Glomerular endothelial cell (primary cell): ENCODE measurements around the gene IRF2BP2. TPM values are rescaled to one million over a fixed set of nuclear protein-coding genes. Genes with fewer than 3 reads are reported as not detected.

Experiments
- DNase-seq: peaks from one replicate; pipeline ENCODE4 v3.0.0-alpha.2; 2011; ENCODE audit warnings: low read depth, low spot score; ENCODE audit errors: extremely low read depth
- total RNA-seq: library from RNA; depleted of rRNA; stranded (reverse); fragments of >200 nt; gene quantifications from 2 replicates; pipeline ENCODE4 v1.2.3, GENCODE V29; 2015

The IRF2BP2 gene
- total RNA-seq, 1 donor from 2014 or later: 105 TPM

DNA sequence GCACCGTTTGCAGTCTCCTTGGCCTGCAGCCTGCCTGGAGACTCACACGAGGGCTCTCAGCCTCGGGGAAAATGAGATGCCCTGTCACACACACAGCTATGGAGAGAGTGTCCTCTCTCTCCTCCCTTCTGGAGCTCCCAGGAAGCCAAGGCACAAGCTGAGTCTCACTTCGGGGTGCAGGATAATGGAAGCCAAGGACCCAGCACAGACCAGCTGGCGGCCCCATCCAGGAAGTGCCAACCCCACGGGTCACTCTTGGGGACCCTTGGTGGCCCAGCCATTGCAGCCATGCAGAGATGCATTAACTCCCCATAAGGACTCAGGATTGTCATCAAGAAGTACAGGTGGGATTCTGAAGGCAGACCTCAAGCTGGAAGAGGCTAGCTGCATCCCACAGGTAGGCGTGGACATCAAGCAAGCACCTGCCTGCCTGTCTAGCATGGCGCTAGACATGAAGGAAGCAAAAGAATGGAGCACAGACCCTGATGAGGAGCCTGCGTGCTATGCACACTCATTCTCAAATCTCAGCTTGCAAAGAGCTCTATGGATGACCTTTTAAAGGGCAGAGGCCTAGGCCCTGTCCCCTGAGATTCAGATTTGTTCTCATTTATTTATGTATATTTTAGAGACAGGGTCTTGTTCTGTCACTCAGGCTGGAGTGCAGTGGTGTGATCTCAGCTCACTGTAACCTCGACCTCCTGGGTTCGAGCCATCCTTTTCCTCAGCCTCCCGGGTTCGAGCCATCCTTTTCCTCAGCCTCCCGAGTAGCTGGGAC, 49.9 kb downstream of the IRF2BP2 start:
- DNase-seq: no peak

DNA sequence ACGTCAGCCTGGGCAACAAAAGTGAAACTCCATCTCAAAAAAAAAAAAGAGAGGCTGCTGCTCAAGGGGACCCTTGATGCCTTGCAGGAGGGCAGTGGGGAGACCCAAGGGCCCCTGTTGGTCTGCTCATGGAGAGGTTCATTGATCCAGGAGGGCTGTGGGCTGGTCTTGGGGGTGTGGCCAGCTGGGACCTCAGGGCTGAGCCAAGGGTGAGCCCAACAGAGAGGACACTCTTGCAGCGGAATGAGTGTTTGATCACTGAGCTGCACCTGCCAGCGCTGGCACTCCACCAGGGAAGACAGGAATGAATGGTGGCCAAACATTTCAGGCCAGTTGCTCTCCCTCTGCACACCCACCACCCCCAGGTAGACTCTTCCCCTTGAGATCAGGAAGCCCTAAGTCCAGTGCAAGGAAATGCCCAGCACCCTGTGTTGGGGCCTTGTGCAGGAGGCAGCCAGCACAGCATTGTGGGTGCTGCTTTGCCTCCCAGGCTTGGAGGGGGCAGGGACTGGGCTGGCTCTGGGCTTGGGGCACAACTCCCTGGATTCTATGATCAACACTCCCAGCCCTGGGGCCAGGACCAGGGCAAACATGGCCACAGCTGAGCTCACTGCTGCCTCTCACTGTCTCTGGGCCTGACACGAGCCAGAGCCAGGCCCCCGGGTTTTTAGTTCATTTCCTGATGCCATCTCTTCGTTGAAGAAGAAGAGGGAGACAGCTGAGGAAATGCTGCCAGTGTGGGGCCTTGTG, 50.7 kb downstream of the IRF2BP2 start:
- no peak for DNase-seq

DNA sequence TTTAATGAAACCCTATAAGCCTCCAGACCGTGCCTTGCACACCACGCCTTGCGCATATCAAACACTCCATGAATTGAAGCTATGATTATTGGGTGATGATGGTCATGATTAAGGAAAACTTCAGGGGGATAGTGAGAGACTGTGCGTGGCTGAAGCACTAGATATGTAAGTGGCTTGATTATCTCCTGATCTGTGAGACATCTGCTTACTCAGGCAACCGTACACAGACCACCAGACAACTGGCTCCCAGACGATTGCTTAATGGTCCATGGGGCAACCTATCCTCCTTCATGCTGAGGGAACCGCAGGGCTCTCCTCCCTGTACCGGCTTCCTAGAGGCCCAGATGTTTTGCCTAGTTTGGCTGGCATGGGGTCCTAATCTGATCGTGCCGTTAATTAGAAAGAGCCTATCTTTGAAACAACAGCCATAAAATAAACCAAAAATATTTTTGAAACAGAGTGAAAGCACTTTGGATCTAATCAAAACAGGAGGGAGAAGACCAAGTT, 51.6 kb downstream of the IRF2BP2 start:
- no peak for DNase-seq

DNA sequence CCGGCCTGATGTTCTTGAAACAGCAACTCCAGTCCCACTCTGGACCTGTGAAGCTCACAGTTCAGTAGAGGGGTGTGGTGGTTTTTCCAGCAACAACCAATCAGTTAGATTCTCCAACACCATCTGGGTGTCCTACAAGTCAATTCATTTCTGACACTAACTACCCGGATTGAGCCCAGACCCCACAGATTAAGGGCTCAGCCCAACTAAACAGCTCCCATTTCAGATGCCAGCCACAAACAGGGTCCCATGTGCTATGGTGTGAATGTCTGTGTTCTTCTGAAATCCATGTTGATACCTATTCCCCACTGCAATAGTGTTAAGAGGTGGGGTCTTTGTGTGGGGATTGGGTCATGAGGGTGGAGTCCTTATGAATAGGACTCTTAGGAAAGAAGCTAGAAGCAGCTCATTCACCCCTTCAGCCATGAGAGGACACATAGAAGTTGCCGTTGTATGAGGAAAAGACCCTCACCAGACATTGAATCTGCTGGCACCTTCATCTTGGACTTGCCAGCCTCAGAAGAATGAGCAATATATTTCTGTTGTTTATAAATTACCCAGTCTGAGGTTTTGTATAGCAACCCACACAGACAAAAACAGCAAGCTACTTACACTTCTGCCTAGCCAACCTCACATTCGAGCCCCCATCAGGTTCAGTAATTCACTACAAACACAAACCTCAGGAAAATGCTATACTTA, 53.6 kb downstream of the IRF2BP2 start:
- DNase-seq: no peak

DNA sequence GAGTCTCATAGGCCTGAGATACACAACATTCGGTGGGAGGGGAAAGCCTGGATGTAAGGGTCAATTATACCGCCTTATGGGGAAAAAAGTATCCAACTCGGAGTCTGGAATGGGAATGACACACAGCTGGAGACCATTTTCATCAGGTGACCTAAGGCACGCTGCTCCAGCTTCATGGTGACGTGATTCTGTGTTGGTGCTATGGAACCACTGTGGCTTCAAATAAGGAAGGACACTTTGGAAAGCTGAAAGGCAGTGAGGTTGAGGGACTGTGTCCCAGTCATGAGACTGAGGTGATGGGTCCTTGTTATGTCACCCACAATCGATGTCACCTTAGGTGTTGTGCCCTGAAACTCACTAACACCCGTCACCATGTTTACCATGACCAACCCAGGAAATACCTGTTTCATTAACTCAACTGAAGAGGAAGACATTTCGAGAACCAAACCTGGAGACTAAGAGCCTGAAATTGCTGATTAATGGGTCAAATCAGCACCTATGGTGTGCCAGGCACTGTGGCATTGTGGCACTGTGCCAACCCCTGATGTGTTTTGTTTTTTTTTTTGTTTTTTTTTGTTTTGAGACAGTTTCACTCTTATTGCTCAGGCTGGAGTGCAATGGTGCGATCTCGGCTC, 54.5 kb downstream of the IRF2BP2 start:
- no peak for DNase-seq

DNA sequence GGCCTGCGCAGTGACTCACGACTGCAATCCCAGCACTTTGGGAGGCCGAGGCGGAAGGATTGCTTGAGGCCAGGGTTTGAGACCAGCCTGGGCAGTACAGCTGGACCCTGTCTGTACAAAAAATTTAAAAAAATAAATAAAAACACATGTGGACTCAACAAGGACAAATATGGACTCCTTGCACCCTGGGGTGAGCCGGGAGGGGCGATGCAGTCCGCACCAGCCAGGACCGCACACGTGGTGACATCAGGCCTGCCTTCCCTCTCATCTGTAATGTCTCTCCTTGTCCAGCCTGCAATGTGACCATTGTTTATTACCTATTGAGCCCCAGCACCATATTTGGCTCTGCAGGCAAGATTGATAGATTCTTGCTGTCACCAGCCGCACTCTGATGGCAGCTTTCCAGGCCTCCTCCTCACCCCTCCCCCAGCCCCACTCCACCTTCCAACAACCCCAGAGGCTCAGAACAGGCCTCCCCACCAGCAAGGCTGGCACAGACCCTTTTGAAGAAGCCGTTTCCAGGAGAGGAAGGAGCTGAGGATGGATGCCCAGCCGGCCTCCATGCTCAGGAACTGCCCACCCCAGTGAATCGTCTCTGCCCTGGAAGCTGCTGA, 55.2 kb downstream of the IRF2BP2 start:
- no peak for DNase-seq

Other genes starting within 250 kb of the IRF2BP2 start
- 20.7 and 22.7 TPM in 2 replicates for gene COA6, start 236.7 kb downstream of the IRF2BP2 start, total RNA-seq
- 37.0 and 40.4 TPM in 2 replicates for gene TARBP1, start 131.0 kb downstream of the IRF2BP2 start, total RNA-seq